NCI-H774 (cell line): ENCODE measurements around the gene B3GALT4.

Experiments used
- DNase-seq: peaks from one replicate; lab custom pipeline; 2025; lab: John Stamatoyannopoulos, UW

B3GALT4 gene

DNA sequence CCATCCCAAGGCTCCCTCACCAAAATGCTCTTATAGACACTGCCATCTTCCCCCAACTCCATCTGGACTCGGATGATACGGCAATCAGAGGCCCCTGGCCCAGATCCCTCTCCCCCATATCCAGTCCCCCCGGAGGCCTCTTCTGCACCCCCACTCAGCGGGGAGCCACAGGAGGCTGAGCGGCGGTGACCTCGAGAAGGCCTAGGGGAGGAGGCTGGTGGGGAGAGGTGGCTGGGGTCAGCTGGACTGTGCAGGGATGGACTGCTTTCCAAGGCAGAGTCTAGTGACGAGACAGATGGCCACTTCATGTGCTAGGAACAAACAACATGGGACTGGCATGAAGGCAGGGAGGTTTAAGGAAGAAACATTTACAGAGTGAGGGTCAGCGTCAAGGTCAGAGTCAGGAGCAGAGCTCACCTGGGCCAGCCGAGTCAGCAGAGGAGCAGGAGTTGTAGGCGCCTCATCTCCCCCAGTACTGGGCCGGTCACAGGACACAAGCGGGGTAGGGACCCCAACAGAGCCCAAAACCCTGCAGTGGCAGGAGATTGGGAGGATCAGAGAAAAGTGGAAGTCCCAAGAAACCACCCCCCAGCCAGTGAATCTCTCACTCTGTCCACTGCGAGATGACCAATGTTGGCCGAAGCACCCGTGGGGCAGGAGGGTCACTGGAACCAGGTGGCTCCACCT is 16.2 kb downstream of the B3GALT4 start:
- no peak for DNase-seq

DNA sequence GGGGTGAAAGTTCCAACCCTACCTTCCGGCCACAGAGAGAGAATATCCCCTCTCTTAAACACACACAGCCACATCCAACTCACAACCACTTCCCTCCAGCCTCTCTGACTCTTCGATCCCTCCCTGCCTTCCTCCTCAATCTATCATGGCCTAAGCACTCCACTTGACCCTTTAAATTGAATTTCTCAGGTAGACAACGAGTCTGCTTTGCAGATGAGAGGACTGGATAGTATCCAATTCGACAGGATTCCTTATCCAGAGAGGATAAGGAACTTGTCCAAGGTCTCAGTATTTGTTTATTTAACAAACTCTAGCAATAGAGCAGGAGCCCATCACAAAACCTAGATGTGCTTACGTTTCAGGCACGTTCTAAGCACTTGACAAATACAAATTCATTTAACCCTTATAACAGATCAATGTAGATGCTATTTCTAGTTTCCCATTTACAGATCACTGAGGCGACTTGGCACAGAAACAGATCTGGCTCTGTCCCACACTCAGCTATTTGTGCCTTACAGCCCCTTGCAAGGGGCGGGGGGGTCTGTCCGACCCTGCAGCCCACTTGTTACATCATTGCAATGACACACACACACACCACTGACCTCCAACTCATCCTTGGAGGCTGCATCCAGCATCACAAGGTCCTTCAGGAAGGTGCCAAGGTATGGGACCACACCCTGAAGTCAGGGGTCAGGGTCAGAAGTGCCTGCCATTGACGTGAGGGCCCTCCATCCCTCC is 17.3 kb downstream of the B3GALT4 start:
- no peak for DNase-seq

DNA sequence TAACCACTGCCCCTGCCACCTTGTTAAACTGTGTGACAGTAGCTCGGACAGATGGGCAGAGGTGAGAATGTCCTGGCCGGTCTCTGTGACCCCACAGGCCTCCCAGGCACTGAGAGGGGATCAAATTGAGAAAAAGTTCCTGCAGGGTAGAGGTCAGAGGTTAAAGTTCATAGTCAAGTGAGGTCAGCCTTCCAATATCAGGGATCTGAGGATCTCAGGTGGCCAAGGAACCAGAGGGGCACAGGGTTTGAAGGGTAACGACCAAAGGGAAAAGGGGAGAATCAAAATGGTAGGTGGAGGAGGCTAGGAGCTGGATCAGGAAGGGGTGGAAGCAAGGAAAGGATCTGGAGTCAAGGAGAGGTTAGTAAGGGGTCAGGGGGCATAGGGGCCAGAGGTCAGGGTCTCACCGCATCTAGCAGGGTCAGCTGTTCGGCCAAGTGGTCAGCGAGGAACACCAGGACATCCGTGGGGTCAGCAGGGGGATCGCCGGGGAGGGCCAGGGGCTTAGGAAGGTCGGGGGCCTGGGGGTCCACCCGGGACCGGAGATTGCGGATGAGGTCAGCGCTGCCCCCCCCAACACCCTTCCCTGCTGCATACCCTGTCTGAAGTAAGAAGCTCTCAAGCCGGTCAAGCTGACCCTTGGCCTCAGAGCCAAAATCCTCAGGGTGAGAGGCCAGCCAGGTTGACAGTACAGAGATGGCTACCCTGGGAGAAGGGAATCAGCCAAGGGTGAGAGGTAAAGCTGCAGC is 18.9 kb downstream of the B3GALT4 start:
- no peak for DNase-seq

DNA sequence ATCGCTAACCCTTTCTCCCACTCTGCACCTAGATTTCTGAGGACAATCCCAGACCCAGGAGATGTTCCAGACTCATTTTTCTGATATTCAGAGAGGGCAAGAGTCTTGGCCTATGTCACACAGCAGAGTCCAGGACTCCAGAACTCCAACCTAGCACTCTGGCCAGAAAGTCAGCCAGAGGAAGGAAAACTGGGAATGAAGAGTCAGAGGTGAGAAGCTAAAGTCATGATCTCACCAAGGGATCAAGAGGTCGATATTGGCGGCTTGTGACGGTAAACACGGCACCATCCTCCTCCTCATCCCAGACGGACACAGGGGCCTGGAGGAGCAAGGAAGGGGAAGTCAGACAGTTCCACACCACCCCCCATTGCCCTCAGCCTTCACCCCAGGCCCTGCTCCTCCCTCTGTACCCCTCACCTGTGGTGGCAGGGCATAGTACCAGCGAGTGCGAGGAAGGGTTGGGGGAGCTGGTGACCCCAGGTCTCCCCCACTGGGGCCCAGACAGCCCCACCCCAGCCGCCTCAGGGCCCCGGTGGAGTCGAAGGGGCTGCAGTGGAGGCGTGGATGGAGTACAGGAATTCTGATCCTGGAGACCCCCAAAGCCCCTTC is 20.0 kb downstream of the B3GALT4 start:
- no peak for DNase-seq

DNA sequence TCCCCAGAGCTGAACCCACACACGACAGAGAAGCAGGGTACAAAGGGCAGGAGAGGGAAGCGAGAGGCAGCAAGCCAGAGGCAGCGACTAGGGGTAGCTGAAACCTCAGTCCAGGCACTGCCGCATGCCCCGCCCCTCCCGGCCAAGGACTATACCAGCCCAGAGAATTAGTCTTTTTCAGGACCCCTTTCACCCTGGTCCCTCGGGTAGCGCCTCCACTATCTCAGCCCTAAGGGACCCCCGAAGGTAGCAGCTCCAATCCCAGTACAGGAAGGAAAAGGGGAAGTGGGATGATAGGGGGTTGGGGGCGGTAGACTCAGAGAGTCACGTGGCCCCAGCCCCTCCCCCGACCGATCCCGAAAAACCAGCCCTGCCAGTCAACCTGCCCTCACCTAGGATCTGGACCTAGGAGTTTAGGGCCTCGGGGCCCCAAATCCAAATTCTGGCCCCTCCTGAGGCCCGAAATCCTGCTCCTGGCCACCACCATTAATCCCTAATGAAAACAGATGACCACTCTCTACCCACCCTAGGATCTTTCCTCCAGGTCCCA is 20.6 kb downstream of the B3GALT4 start:
- DNase-seq = no peak

DNA sequence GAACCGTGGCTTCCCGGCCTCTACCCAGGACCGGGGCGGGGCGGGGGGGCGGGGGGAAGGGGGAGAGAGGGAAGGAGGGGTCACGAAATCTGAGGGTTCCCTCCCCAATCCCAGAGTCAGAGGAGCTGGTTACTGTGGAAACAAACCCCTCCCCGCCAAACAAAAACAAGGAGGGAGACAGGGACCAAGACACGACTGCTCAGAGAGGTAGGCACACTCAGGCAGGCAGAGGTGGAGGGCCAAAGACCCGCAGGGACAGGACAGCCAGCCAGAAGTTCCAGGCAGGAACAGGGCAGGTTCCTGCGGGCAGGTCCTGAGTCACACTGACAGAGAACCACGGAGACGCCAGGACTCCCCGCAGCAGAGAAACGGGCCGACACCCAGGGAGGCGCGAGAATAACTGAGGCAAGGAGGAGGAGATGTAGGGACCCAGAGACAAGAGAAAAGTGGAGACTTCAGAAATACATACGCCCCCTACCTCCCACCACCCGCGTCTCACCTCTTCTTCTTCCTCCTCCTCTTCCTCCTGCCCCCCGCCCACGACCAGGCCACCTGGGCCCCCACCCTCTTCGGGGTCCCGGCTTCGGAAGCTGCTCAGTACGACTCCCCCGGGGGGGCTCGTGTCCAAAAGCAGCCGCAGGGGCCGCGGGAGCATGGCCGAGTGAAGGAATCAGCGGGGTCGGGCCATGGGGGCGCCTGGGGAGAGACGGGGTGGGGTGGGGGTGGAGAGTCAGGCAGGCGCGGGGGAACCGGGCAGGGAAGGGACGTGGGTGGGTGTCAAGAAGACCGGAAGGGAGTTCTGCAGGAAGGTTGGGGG is 21.2 kb downstream of the B3GALT4 start:
- DNase-seq = peak; percentile 23

DNA sequence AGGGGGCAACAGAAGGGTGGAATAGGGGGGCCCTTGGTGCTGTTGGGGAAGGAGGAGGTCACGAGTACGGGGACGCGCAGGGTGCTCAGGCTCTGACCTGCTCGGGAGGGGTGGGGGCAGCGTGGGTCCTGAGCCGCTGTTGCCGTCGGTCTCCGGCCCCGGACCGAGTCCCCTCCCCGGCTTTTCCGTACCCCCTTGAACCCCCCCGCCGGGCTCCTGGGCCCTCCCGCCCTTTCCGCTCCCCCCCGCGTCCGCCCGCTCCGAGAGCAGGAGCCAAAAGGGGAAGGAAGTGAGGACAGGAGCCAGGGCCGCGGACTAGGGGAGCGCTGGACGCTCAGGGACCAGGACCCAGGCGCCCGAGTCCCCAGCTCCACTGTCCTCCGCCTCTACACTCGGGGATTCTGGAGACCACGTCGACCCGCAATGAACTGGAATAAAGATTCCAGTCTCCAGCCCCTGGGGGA is 21.9 kb downstream of the B3GALT4 start, which contains the start of gene RGL2:
TSS of gene RGL2 (minus strand) at position 170 of the 464 bp plus-strand sequence. CDS start 332 bp downstream, outside the sequence.
- peak; percentile 37 for DNase-seq

DNA sequence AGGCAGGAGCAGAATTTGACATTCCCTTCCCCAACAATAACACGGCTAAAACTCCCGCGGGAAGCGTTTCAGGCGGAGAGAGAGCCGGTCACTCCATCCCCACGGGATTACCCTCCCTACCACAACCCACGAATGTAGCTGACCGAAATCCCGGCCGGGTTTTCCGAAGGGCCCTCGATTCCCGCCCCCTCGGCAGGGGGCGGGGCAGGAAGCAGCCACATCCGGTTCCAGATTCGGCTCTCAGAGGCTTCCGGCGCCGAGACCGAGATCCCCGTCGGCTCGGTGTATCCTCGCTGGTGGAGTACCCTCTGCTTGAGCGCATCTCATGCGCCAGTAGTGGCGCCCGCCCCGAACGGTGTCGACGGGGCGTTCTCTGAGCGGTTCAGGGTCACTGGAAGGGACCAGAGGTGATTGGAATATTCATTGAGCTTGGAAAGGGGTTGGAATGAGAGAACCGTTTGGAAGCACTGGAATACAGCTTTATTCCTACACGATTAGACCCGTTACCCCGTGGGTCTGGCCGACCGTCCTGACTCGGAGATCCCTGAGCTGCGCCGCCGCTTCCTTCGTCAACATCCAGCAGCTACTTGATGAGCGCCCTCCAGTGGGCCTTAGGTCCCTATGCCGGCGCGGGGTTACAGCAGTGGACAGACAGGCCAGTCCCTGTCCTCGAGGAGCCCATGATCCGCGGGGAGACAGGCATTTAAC is 22.5 kb downstream of the B3GALT4 start:
- DNase-seq = peak; percentile 90

DNA sequence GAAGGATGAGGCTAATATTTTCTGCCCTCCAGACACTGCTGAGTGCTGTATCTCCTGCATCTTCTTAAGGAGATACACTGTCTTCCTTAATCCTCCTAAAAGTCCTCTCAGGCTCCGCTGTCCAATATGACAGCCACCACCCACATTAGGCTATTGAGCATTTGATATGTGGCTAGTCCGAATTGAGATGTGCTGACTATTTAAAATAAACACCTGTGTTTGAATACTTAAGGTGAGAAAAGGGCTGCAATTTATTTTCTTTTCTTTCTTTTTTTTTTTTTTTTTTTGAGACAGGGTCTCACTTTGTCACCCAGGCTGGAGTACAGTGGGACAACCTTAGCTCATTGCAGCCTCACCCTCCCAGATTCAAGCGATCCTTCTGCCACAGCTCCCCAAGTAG is 25.0 kb downstream of the B3GALT4 start:
- no peak for DNase-seq

DNA sequence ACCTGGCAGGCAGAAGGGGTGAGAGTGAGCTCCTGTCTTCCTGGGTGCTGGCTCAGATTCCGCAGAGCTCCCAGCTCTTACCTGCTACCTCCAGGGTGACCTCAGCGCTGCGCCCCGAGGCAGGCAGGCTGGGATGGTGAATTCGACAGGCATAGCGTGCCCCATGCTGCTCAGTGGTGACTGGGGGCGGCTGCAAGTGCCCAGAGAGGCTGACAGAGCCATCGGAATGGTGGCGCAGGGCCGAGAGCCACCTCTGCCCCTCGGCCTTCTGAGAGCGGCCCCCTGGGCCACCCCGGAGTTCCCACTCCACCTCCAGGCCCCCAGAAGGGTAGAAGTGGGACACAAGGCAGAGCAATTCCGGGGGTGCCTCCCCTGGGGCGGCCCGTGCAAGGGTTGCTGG is 27.3 kb downstream of the B3GALT4 start:
- no peak for DNase-seq

DNA sequence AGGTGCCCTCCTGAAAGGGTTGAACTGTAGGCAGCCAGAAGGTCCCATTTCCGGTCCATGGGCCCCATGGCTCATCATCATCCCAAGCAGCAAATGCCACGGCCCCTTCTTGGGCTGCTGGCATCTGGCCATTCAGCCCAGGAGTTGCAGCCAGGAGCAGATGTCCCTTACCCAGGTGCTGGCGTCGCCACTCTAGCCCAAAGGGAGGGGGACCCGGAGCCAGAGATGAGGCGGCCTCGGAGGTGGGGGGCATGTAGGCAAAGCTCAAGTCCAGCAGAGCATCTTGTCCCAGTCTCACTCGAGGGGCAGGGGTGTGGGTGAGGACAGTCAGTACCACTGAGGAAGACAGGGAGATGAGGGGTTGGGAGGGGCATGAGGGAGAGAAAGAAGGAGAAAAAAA is 28.1 kb downstream of the B3GALT4 start:
- DNase-seq = no peak

DNA sequence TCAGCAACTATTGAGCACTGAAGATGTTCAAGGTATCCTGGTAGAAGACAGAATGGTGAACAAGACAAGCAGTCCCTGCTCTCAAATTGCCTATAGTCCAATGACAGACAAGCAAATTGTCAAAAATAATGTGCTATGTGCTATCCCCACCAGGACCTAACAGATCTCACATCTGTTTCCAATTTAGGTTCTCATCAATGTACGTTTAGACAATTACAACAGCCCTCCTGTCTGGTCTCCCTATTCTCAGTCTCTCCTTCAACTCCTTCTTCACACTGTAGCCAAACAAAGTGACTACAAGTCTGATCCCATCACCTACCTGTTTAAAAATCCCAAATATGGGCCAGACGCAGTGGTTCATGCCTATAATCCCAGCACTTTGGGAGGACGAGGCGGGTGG is 29.4 kb downstream of the B3GALT4 start:
- no peak for DNase-seq

DNA sequence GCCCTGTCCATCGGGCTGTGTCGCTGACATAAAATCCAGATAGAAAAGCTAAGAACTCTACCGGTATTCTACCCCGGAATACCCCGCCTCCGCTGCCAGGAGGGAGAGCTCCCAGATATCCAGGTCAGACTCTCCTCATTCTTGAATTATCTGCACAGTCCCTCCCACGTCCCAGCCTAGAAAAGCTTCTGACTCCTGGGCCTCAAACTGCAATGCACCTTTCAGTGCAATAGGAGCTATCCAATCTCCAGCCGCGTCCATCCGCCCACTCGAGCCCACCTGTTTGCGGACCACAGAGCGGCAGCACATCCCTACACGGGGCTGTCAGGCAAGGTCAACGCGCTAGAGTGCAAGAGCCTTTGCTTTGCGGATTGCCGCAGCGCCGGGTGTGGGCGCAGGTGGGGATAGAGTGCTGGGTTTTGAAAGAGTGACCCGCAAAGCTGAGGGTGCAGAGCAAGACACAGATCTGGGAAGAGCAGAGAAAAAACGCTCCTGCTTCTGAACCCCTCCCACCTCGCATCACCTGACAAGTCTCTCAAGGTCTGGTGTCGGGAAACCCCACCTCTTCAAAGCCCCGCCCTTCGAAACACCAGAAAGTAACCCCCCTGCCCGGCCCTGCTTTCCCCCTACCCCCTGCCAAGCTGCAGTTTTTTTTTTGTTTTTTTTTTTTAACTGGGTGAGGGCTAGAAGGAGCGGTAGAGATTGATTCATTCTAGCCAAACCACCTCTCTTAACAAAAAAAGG is 35.6 kb downstream of the B3GALT4 start:
- peak; percentile 87 for DNase-seq

DNA sequence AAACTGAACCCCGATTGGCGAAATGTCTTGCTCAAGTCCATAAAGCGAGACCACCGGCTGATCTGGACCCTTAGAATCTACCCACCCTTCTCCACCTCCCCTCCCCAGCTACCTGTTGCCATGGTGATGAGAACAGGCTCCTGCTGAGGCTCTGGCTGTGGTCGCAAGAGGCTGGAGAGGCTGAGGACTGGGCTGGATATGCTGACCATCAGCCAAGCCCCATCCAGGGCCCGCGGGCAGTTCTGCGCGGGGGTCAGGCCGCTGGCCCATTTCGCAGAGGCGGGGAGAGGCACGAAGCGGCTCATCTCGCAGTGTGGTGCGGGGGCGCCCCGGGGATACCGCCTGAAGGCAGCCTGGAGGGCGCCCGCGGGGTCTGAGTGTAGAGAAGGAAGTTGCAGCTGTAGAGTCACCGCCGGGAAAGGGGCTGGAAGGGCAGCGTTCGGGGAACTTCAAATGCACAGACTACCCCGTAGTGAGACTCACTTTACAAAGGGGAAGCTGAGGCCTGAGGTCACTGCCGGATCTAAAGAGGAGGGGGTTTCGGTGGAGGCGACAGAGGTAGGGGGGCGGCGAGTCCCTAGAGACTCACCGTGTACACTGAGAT is 36.3 kb downstream of the B3GALT4 start:
- peak; percentile 51 for DNase-seq

DNA sequence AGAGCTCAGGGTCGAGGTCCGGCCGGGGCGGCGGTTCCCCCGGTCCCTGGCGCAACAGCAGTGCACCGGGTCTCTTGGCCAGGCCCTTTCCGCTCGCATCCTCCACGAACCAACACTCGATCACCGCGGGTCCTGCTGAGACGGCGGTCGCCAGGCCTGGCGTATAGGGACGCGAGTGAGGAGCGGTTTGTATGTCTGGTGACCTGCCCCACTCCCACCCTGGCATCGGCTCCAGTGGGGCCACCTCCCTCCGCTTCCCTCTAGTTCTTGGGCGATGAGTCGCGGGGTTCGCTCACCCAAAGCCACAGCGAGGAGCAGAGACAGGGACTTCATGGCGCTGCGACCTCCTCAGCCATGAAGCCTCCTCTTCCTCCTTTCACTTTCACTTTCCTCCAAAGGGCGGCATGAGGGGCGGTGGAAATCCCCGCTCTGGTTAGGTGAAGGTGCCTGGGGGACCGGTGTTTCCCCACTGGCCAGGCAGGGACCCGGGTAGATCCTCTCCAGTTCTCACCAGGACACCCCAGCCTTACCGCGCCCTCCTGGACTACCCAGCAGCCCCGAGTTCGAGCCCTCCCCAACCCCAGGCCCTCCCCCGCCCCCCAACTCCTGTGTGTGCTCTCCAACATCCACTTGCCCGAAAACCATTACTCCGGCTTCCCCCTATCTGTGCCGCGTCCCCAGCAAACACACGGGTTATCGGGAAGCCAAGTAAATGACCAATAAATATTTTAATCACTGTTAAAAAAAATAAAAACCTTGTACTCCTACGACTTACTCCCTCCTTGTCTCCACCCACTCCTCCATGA is 37.0 kb downstream of the B3GALT4 start, which contains the start of gene TAPBP:
TSS of gene TAPBP (minus strand) at position 370 of the 806 bp plus-strand sequence. CDS start at position 333, 37 bp downstream.
- DNase-seq = peak; percentile 34

DNA sequence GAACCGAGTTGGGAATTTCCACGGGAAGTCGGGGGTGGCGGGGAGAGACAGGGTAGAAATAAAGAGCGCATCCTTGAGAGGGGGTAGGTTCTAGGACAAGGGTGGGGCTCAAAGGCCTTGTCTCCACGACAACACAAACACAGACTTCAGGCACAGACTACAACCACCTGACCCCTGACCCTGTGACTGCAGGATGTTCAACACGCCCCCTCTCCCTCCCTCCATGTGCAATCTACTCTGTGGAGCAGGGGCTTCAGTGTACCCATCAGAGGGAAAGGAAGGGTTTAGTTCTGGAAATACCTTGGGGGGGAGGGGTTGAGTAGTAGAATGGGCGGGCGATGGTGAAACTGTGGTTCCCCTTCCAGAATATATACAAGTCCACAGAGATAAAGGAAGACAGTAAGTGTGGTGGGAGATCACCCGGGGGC is 37.6 kb downstream of the B3GALT4 start:
- peak; percentile 40 for DNase-seq

DNA sequence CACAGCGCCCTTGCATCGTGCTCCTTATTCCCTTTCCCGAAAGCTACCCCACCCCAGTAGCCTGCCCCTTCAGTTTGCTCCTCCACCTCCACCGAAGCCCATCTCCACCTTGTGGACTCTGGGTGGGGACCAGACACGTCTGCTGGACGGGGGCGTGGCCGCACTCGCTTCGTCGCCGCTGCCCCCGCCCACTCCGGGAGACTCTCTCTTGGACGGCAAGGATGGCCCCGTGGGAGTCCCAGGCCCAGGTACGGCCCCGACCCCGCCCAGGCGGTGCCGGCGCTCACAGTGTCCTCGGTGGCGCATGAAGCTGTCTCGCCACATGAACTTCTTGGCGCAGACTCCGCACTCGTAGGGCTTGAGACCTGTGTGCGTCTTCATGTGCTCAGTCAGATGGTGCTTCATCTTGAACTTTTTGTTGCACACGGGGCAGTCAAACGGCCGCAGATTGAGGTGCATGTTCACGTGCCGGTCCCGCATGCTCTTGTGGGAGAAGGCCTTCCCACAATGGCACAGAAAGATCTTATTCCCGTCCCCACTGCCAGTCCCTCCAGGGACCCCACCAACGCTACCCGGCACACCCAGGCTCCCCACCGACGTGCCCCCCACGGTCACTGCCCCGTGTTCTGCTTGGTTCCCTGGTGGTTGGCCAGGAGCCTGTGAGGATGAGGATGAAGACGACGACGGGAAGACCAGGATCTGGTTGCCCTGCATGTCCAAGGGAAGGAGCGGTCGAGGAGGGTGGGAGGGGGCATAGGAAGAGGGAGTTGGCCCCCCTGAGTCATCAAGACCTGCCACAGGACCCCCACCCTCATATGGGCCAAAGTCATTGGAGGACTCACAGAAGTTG is 38.2 kb downstream of the B3GALT4 start:
- peak; percentile 24 for DNase-seq
